T-helper 1 cell (primary cell): ENCODE results near the gene PLIN5.

ENCODE experiments used
- DNase-seq, 5 donors: peaks; one replicate each; pipeline ENCODE4 v3.0.0-alpha.2; 2012 to 2020

Gene PLIN5

DNA sequence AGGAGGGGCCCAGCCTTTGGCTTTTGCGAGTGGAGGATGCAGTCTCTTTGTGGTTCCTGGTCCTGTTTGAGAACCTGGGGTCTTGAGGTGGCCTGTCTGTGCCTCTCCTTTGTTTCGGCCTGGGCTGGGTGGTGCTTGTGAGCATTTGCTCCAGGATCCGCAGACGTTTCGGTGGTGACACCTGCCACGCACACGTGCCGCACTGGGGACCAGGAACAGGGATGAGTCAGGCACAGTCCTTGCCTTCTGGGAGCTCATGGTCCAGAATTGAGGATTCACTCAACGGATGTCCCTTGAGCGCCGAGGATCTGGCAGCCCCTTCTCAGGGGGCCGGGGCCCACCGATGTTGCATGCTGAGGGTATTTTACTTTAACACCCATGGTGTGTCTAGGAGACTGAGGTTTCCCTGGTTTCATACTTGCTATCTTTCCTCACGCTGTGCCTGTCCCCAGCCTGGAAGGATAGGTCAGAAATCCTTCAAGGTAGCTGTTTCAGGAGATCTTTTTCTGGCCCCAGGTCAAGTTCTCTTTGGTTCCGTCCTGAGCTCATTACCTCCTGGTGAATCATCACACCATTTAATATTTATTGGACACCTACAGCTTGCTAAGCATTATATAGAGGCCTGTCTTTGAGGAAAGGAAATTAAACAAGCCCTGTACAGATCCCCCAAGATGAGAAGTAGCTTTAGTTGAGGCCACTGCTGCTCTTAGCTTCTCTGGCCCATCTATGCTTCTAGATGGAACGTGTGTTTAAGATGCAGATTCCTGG lies 57.8 kb downstream of the PLIN5 start:
- DNase-seq, result no peak

DNA sequence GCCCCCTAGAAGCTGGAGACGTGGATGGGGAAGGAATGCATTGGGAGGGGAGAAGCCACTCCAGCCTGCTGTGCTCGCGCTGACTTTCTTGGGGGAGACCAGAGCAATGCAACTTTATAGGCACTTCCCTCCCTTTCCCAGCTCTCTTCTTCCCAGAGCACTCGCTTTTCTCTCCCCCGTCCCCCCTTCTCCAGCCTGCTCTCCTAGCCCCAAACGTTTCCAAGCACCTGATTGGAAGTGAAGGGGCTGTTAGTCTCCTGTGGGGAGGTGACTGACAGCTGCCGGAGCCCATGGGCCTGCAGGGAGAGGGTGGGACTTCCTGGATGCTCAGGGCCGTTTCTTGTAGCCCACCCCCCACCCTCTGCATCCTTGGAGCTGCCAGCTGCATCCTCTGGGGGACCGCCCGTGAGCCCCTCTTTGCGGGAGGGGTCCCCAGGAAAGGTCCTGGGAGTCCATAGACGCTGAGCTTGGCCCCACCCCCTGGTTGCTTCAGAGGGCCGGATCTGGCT lies 60.5 kb downstream of the PLIN5 start:
- DNase-seq, result no peak

DNA sequence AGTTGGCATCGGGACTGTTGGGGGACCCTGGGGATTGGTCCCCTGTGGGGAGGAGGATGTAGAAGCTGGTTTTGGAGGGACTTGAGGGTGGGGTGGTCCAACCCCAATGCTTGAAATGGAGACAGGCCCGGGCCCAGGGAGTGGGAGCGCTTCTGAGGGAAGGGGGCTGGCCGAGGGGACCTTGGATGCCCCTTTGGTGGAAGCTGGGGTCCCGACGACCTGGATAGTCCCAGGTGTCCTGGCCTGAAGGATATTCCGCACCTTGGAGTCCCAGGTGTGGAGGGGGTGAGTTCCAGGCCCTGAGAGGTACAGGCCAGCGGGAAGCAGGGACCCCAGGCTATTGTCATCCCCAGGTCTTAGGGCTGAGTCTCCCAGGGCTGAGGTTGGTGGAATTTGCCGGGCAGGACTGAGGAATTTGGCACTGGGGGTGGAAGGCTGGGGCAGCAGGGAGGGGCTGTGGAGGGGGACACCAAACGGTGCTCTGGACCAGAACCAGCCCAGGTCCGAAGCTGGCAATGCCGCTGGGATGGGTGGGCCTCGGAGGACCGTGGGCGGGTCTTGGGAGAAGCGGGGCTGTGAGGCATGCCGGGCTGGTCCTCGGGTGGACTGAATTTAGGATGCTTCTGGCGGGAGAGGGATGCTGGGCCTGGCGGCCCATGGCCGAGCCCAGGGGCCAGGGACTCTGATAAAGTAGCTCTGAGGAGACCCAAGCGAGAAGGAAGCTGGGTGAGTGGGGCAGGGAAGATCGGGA lies 61.1 kb downstream of the PLIN5 start:
- no peak for DNase-seq

DNA sequence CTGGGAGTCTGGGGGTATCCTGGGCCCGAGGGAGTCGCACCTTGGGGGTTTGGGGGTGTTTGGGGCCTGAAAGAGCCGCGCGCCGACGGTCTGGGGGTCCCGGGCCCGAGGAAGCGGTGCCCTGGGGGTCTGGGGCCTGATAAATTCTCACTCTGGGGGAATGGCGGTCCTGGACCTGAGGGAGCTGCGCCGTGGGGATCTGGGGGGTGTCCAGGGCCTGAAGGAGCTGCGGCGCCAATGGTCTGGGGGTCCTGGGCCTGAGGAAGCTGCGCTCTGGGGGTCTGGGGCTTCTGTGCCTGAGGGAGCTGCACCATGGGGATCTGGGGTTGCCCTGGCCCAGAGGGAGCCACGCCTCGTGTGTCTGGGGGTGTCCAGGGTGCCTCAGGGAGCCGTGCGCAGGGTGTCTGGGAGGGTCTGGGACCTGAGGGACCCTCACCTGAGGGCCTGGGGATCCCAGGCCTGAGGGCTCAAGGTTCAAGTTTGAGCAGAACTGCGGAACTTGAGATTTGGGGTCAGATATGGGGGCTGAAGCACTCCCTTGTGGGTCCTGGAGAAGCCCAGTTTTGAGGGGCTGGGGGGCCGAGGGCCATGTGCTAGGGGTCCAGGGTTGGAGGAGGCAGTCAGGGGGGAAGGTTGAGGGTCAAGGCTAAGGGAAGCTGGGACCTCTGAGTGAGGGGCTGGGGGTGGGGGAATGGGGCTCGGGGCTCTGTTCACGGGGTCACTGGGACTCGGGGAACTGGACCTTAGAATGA lies 61.8 kb downstream of the PLIN5 start:
- DNase-seq, result no peak
